HEK293 (cell line): ENCODE data around the gene TMA16.

Source experiments
- MZF1 ChIP-seq: fragments of 450-650 bp; formaldehyde crosslinking; IDR thresholded peaks from 2 replicates; pipeline ENCODE4 v1.5.1; 2017; ENCODE audit warnings: missing biosample characterization, missing genetic modification characterization, borderline replicate concordance
- PATZ1 ChIP-seq: fragments of 450-650 bp; formaldehyde crosslinking; IDR thresholded peaks from 2 replicates; pipeline ENCODE4 v1.5.1; 2016; ENCODE audit warnings: missing biosample characterization, missing genetic modification characterization
- ZNF311 ChIP-seq: fragments of 450-650 bp; formaldehyde crosslinking; IDR thresholded peaks from 2 replicates; pipeline ENCODE4 v1.5.1; 2017; ENCODE audit warnings: missing biosample characterization, missing genetic modification characterization, borderline replicate concordance
- ZNF398 ChIP-seq: fragments of 450-650 bp; formaldehyde crosslinking; IDR thresholded peaks from 2 replicates; pipeline ENCODE4 v1.5.1; 2017; ENCODE audit warnings: missing biosample characterization, missing genetic modification characterization
- ZNF48 ChIP-seq: fragments of 450-650 bp; formaldehyde crosslinking; IDR thresholded peaks from 2 replicates; pipeline ENCODE4 v1.5.1; 2016; ENCODE audit warnings: missing biosample characterization, missing genetic modification characterization
- ZNF660 ChIP-seq: fragments of 450-650 bp; IDR thresholded peaks from 2 replicates; pipeline ENCODE4 v1.5.1; 2018; ENCODE audit warnings: missing biosample characterization, mild to moderate bottlenecking, missing genetic modification characterization
- ZNF692 ChIP-seq: fragments of 450-650 bp; formaldehyde crosslinking; IDR thresholded peaks from 2 replicates; pipeline ENCODE4 v1.5.1; 2016; ENCODE audit warnings: missing biosample characterization, missing genetic modification characterization
- TF ChIP-seq, protein P1 (sequence below): fragments of 450-650 bp; formaldehyde crosslinking; IDR thresholded peaks from 2 replicates; pipeline ENCODE4 v1.5.1; 2016; ENCODE audit warnings: missing biosample characterization, missing genetic modification characterization
- TF ChIP-seq, protein P2 (sequence below): fragments of 450-650 bp; IDR thresholded peaks from 2 replicates; pipeline ENCODE4 v1.5.1; 2018; ENCODE audit warnings: missing biosample characterization, mild to moderate bottlenecking, missing genetic modification characterization
- TF ChIP-seq, protein P3 (sequence below): sonication (generic); formaldehyde crosslinking; IDR thresholded peaks from 2 replicates; pipeline ENCODE4 v1.8.1; 2022; ENCODE audit warnings: mild to moderate bottlenecking, moderate library complexity, missing genetic modification reagents
- TF ChIP-seq, protein P4 (sequence below): fragments of 450-650 bp; formaldehyde crosslinking; IDR thresholded peaks from 2 replicates; pipeline ENCODE4 v1.5.1; 2016; ENCODE audit warnings: missing biosample characterization, missing genetic modification characterization
- TF ChIP-seq, protein P5 (sequence below): fragments of 450-650 bp; formaldehyde crosslinking; IDR thresholded peaks from 2 replicates; pipeline ENCODE4 v1.5.1; 2016; ENCODE audit warnings: missing biosample characterization, missing genetic modification characterization, low read depth

DNA sequence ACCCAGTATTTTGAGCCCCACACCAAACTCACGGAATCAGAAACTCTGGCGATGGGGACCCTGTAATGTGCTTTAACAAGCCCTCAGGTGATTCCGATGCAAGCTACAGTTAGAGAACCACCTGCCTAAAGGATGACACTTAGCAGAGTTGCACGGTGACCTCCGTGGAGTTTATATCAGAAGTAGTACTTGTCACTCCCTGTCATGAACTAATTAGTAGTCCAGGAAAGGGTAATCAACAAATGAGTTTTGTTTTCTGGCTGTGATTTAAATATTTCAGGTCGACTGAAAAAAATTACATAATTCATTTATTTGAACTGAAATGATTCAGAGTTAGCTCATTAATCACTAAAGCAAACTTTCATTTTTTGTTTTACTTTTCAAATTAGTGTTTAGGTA is 56.4 kb downstream of the TMA16 start:
- TF ChIP-seq, protein P1, sequence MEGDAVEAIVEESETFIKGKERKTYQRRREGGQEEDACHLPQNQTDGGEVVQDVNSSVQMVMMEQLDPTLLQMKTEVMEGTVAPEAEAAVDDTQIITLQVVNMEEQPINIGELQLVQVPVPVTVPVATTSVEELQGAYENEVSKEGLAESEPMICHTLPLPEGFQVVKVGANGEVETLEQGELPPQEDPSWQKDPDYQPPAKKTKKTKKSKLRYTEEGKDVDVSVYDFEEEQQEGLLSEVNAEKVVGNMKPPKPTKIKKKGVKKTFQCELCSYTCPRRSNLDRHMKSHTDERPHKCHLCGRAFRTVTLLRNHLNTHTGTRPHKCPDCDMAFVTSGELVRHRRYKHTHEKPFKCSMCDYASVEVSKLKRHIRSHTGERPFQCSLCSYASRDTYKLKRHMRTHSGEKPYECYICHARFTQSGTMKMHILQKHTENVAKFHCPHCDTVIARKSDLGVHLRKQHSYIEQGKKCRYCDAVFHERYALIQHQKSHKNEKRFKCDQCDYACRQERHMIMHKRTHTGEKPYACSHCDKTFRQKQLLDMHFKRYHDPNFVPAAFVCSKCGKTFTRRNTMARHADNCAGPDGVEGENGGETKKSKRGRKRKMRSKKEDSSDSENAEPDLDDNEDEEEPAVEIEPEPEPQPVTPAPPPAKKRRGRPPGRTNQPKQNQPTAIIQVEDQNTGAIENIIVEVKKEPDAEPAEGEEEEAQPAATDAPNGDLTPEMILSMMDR (tag by site-specific recombination) = no peak
- TF ChIP-seq, protein P2, sequence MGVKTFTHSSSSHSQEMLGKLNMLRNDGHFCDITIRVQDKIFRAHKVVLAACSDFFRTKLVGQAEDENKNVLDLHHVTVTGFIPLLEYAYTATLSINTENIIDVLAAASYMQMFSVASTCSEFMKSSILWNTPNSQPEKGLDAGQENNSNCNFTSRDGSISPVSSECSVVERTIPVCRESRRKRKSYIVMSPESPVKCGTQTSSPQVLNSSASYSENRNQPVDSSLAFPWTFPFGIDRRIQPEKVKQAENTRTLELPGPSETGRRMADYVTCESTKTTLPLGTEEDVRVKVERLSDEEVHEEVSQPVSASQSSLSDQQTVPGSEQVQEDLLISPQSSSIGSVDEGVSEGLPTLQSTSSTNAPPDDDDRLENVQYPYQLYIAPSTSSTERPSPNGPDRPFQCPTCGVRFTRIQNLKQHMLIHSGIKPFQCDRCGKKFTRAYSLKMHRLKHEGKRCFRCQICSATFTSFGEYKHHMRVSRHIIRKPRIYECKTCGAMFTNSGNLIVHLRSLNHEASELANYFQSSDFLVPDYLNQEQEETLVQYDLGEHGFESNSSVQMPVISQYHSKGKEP (tag by site-specific recombination) = no peak
- TF ChIP-seq ZNF398 (tag by site-specific recombination) = no peak
- TF ChIP-seq PATZ1 (tag by site-specific recombination) = no peak
- TF ChIP-seq, protein P3, sequence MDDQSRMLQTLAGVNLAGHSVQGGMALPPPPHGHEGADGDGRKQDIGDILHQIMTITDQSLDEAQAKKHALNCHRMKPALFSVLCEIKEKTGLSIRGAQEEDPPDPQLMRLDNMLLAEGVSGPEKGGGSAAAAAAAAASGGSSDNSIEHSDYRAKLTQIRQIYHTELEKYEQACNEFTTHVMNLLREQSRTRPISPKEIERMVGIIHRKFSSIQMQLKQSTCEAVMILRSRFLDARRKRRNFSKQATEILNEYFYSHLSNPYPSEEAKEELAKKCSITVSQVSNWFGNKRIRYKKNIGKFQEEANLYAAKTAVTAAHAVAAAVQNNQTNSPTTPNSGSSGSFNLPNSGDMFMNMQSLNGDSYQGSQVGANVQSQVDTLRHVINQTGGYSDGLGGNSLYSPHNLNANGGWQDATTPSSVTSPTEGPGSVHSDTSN (CRISPR knock-in tag) = no peak
- TF ChIP-seq MZF1 = no peak
- no peak for TF ChIP-seq ZNF48 (tag by site-specific recombination)
- no peak for TF ChIP-seq ZNF692 (tag by site-specific recombination)
- TF ChIP-seq, protein P4, sequence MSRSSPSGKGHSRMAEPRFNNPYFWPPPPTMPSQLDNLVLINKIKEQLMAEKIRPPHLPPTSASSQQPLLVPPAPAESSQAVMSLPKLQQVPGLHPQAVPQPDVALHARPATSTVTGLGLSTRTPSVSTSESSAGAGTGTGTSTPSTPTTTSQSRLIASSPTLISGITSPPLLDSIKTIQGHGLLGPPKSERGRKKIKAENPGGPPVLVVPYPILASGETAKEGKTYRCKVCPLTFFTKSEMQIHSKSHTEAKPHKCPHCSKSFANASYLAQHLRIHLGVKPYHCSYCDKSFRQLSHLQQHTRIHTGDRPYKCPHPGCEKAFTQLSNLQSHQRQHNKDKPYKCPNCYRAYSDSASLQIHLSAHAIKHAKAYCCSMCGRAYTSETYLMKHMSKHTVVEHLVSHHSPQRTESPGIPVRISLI (tag by site-specific recombination) = no peak
- no peak for TF ChIP-seq ZNF660 (tag by site-specific recombination)
- TF ChIP-seq ZNF311 = no peak
- TF ChIP-seq, protein P5, sequence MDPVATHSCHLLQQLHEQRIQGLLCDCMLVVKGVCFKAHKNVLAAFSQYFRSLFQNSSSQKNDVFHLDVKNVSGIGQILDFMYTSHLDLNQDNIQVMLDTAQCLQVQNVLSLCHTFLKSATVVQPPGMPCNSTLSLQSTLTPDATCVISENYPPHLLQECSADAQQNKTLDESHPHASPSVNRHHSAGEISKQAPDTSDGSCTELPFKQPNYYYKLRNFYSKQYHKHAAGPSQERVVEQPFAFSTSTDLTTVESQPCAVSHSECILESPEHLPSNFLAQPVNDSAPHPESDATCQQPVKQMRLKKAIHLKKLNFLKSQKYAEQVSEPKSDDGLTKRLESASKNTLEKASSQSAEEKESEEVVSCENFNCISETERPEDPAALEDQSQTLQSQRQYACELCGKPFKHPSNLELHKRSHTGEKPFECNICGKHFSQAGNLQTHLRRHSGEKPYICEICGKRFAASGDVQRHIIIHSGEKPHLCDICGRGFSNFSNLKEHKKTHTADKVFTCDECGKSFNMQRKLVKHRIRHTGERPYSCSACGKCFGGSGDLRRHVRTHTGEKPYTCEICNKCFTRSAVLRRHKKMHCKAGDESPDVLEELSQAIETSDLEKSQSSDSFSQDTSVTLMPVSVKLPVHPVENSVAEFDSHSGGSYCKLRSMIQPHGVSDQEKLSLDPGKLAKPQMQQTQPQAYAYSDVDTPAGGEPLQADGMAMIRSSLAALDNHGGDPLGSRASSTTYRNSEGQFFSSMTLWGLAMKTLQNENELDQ (tag by site-specific recombination) = no peak
